HG03135 (cell line): ENCODE data around the gene SBK2.

ENCODE experiments used
- ATAC-seq: cut with Tn5 transposase; IDR thresholded peaks from one replicate; pipeline ENCODE4 v1.9.1; 2021; ENCODE audit warnings: mild to moderate bottlenecking, moderate library complexity; ENCODE audit not compliant: unreplicated experiment

SBK2 gene

DNA sequence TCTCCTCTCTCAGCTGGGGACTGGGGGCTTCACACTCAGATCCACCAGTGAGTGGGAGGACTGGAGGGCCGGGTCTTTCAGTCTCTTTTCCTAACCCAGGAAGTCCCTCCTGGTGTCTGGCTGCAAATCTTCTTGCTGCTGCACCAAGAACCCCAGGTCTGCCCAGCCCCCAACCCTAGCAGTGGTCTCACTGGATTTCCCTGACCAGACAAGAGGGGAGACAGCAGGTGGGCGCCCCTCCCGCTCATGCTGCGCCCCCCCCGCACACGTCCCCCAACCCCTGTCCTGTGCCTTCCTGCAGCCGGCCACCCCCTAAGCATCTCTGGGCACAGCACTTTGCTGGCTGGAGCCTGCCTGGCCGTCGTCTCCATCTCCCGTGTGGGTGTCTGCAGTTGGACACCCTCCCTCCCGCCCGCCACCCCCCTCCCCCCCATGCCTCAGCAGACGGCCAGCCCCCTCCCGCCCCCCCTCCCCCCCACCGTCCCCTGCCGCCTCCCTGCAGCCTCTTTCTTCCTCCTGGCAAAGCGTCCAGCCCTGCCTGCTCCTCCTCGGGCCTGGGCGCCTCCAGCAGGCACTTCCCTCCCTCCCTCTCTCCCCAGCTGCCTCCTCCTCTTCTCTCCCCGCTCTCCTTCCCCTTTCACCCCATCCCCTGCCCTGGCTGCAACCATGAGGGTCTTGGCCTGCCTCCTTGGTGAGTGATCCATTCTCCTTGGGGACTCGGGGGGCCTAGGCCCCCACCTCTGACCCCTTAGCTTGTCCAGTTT lies 48.8 kb downstream of the SBK2 start, which contains the start of gene SSC5D:
Gene SSC5D (plus strand): TSS at position 513 of the 764 bp plus-strand sequence. CDS start 154 bp downstream, at position 667.
- ATAC-seq, result no peak

DNA sequence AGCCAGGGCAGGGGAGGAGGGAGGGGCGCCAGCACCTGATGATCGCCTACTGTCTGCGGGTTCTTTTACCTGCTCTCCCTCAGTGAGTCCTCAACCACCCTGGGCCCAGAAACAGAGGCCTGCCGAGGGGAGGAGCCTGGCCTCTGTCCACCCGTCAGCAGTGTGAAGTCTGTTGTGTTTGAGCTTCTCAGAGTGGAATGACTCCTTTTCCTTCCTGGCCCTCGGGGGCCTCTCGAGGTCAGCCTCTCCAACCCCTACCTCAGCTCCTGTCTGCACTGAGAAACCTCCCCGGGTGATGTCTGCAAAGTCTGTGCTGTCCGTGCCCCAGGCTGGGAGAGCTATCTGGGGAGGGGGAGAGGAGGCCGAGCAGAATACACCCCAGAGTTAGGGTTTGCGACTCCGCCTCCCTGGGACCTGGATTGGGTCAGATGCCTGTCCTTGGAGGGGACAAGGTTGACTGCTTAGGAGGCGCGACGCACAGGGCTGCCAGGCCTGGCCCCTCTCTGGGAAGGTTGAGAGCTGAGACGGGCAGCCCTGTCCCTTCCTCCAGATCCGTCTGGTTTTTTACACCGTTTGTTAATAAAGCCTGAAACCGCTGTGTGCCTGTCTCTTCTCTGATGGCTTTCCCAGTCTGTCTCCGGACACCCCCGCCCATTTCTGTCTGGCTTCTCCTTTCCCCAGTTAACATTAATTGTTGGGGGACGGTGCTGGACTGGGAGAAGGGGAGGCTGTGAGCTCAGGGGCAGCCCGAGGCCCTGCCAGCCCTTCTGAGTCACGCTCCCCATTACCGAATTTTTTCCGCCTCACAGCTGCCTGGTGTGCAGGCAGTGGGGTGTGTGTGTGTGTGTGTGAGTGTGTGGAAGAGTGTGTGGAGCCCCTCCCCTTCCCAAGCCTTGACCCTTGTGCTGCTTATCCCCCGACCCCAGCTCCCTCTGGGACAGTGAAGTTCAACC lies 49.7 kb downstream of the SBK2 start:
- no peak for ATAC-seq

DNA sequence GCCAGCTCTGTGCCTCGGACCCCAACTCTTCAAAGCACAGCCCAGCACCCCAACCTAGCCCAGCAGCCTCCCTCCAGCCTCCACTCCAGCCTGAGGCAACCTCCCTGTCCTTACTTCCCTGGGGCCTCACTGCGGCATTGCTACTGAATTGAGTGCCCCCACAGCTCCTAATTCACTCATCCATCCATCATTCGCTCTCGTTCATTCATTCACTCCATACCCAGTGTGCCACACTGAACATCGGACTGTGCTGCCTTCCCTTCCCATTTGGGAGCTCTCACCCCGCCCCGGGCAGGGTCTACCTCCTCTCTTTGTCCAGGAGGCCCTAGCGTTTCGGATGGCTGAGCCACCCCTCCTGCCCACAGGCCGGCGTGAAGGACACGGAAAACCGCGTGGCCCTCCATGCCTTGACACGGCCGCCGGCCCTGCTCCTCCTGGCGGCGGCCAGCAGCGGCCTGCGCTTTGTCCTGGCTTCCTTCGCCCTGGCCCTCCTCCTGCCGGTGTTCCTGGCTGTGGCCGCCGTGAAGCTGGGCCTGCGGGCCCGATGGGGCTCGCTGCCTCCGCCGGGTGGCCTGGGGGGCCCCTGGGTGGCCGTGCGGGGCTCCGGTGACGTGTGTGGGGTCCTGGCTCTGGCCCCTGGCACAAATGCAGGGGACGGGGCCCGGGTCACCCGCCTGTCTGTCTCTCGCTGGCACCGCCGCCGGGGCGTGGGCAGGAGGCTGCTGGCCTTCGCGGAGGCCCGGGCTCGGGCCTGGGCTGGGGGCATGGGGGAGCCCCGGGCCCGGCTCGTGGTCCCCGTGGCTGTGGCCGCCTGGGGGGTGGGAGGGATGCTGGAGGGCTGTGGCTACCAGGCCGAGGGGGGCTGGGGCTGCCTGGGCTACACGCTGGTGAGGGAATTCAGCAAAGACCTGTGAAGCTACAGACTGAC lies 50.6 kb downstream of the SBK2 start:
- ATAC-seq, result no peak

DNA sequence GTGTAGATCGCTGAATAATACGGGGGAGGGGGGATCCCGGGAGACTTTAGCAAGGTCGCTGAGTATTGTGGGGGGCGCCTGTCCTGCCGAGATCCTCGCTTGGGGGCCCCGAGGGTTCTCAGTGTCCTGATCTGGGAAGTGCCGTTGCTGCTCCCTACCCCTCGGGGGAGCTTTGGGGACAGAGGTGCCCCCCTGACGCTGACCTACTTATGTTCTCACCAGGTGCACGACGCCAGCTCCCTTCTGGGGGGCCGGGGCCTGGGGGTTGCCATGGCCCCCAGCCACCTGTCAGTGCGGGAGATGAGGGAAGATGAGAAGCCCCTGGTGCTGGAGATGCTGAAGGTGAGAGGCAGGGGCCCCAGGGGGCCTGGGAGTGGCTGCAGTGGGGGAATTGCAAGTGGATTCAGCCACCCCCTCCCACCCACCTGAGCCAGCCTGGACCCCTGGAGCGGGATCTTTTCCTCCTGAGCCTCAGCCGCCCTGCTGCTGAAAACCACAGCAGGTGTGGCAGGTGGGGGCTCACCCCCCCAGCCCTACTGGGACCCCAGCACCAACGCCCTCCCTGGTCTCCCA lies 51.4 kb downstream of the SBK2 start:
- no peak for ATAC-seq

DNA sequence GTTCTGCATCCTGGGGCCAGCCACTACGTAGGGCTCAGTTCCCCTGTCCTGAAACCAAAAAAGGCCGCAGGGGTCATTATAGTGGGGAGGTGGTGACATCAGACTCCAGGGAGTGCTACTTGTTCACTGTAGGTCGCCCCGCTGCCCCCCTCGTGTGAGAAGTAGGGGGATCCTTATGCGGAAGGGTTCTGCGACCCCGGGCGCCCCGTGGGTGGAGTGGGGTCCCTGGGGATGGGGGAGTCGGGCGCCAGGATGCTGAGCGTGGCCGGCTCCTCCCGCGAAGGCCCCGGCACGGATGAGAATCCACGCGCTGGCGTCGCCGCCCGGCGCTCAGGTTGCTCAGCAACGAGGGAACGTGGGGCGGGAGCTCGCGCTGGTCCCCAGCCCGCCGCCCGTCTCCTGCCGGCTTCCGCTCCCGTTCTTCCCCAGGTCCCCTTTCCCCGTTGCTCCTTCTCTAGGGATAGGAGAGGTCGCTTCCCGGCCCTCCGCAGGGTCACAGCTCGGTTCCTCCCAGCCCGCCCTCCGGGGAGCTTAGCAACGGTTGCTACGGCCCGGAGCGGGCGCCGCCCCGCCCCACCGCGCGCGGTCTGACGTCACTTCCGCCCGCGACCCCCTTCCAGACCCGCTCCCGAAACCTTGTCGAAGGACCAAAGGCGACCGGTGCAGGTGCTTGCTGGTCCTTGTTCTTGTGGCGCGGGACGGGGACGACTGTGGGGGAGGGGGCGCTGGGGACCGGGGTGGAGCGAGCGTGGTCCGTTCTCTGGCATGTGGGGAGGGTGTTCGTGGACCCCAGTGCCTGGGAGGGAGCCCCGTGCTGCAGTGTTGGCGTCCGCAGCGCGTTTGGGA lies 52.1 kb downstream of the SBK2 start, which contains the start of gene NAT14:
Gene NAT14 (plus strand): TSS at position 596 of the 846 bp plus-strand sequence. CDS start 521 bp downstream, outside the sequence.
- no peak for ATAC-seq

DNA sequence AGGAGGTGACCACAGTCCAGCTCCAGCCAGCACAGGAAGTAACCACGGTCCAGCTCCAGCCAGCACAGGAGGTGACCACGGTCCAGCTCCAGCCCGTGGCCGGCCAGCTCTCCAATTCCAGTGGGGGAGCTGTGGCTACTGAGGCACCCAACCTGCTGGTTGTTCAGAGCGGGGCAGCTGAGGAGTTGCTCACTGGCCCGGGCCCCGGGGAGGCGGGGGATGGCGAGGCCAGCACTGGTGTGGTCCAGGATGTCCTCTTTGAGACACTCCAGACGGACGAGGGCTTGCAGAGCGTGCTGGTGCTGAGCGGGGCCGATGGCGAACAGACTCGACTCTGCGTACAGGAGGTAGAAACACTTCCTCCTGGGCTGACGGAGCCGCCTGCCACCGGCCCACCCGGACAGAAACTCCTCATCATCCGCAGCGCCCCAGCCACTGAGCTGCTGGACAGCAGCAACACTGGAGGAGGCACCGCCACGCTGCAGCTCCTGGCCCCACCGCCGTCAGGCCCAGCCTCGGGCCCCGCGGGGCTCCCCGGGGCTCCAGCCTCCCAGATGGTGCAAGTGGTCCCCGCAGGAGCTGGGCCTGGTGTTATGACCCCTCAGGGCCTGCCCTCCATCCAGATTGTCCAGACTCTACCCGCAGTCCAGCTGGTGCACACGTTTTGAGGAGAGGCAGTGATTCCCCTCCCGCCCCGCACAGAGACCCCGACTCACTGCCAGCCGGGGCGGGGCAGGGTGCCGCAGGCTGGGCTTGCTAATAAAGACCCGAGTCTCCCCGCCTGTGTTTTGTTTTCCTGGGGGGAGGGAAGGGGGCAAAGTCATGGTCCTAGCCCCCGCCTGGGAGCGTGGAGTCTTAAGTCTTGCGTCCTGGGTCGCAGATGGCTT lies 53.0 kb downstream of the SBK2 start:
- ATAC-seq, result no peak

DNA sequence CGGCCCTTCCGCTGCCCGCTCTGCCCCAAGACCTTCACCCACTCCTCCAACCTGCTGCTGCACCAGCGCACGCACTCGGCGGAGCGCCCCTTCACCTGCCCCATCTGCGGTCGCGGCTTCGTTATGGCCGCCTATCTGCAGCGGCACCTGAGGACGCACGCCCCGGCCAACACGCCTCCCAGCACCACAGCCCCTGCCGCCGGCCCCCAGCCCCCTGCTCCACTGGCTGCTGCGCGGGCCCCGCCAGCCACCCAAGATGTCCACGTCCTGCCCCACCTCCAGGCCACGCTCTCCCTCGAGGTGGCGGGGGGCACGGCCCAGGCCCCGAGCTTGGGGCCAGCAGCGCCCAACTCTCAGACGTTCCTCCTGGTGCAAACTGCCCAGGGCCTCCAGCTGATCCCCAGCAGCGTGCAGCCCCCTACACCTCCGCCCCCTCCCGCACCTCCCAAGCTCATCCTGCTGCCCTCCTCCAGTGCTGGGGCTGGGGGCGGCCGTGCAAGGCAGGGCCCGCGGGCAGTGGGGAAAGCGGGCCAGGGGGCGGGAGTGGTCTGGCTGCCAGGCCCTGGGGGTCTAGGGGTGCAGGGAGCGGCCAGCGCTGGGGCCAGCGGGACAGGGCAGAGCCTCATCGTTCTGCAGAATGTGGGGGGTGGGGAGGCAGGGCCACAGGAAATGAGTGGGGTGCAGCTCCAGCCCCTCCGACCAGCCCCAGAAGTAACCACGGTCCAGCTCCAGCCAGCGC lies 53.8 kb downstream of the SBK2 start:
- ATAC-seq, result no peak

DNA sequence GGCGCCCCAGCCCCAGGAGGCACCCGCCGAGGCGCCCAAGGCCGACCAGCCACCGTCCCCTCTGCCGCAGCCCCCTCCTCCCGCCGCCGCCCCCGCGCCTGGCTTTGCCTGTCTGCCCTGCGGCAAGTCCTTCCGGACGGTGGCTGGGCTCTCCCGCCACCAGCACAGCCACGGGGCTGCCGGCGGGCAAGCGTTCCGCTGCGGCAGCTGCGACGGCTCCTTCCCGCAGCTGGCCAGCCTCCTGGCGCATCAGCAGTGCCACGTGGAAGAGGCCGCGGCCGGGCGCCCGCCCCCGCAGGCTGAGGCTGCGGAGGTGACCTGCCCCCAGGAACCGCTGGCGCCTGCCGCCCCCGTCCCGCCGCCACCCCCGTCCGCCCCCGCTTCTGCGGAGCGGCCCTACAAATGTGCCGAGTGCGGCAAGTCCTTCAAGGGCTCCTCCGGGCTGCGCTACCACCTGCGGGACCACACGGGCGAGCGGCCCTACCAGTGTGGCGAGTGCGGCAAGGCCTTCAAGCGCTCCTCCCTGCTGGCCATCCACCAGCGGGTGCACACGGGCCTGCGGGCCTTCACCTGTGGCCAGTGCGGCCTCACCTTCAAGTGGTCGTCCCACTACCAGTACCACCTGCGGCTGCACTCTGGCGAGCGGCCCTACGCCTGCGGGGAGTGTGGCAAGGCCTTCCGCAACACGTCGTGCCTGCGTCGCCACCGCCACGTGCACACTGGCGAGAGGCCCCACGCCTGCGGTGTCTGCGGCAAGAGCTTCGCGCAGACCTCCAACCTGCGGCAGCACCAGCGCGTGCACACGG lies 54.6 kb downstream of the SBK2 start:
- no peak for ATAC-seq

DNA sequence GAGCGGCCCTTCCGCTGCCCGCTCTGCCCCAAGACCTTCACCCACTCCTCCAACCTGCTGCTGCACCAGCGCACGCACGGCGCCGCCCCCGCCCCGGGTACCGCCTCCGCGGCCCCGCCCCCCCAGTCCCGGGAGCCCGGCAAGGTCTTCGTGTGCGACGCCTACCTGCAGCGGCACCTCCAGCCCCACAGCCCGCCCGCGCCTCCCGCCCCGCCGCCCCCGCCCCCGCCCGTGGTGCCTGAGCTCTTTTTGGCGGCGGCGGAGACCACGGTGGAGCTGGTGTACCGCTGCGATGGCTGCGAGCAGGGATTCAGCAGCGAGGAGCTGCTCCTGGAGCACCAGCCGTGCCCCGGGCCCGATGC lies 55.2 kb downstream of the SBK2 start:
- no peak for ATAC-seq

DNA sequence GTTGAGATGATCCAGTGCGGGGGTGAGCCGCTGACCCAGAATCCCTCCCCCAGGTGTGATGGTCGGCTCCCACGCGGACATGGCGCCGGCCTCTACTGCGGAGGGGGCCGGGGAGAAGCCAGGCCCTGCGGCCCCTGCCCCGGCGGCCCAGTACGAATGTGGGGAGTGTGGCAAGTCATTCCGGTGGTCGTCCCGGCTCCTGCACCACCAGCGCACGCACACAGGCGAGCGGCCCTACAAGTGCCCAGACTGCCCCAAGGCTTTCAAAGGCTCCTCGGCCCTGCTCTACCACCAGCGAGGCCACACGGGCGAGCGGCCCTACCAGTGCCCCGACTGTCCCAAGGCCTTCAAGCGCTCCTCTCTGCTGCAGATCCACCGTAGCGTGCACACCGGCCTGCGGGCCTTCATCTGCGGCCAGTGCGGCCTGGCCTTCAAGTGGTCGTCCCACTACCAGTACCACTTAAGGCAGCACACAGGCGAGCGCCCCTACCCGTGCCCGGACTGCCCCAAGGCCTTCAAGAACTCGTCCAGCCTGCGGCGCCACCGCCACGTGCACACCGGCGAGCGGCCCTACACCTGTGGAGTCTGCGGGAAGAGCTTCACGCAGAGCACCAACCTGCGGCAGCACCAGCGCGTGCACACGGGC lies 55.7 kb downstream of the SBK2 start:
- no peak for ATAC-seq

DNA sequence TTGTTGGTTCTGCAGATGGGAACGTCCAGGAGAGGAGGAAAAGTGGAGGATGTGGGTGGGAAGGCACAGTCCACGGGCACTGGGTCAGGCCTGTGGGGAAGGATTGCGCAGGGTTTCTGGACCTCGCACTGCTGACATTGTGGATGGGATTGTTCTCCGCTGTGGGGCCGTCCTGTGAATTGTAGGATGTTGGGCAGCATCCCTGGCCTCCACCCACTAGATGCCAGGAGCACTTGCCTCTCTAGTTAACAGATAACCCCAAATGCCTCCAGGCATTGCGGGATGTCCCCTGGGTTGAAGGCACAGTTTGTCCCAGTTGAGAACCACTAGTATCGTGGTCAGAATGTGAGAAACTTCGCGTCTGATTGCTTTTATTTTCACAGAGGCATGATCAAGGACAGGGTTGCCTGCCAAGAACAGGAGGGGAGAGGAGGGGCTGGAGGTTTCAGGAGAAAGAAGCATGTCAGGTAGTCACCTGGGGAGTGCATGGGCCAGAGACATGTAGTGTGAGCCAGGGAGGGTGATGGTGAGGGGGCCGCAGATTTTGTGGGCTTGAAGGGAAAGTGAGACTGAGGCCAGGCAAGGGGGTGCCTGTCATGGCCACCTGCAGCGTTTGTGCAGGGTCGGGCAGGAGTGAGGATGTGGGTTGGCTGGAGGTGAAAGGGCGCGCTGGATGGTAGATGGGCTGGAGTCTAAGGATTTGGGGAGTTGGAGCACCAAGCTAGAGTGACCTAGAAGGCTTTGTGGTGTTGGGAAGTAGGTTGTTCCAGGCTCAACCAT lies 57.3 kb downstream of the SBK2 start:
- no peak for ATAC-seq

DNA sequence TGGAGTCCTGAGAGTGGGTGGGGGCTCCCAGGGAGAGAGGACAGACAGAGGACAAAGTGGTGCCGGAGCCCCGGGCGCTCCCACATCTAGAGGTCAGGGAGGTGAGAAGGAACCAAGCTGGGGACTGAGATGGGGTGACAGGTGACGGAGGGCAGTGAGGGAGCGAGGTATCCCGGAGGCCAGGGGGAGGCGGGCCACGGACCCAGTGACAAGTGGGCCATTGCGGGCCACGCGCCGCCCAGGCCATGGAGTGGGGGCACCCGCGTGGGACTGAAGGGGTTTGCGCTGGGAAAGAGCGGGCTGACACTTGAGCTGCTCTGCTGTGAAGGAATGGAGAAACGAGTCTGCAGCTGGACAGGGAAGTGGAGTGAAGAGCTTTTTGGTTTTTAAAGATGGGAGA lies 57.9 kb downstream of the SBK2 start:
- no peak for ATAC-seq
